Osteocyte (in vitro differentiated cells): ENCODE data around the gene TMEM39A. TPM values are rescaled to one million over a fixed set of nuclear protein-coding genes. Genes with fewer than 3 reads are reported as not detected.

Experiments used
- DNase-seq: peaks from one replicate; pipeline ENCODE4 v3.0.0; 2021; ENCODE audit warnings: mixed read lengths; ENCODE audit not compliant: unreplicated experiment; ENCODE audit errors: extremely low spot score
- H3K27ac Mint-ChIP-seq: one replicate; pipeline ENCODE4 v1.8.0; 2021; ENCODE audit warnings: mild to moderate bottlenecking, mixed read lengths; ENCODE audit not compliant: unreplicated experiment
- H3K27me3 Mint-ChIP-seq: one replicate; pipeline ENCODE4 v1.8.0; 2021; ENCODE audit warnings: mixed read lengths; ENCODE audit not compliant: unreplicated experiment
- H3K36me3 Mint-ChIP-seq: one replicate; pipeline ENCODE4 v1.8.0; 2021; ENCODE audit warnings: mixed read lengths; ENCODE audit not compliant: unreplicated experiment
- H3K4me1 Mint-ChIP-seq: one replicate; pipeline ENCODE4 v1.8.0; 2021; ENCODE audit warnings: mixed read lengths; ENCODE audit not compliant: unreplicated experiment
- H3K4me3 Mint-ChIP-seq: one replicate; pipeline ENCODE4 v1.8.0; 2021; ENCODE audit warnings: mild to moderate bottlenecking, moderate library complexity, mixed read lengths; ENCODE audit not compliant: unreplicated experiment
- H3K9me3 Mint-ChIP-seq: one replicate; pipeline ENCODE4 v1.8.0; 2021; ENCODE audit warnings: mixed read lengths; ENCODE audit not compliant: unreplicated experiment
- CTCF ChIP-seq: fragments of 200-600 bp; sonication (generic); IDR thresholded peaks from 2 replicates; pipeline ENCODE4 v1.5.0; 2021; ENCODE audit warnings: antibody characterized with exemption, mild to moderate bottlenecking, moderate library complexity
- total RNA-seq: library from RNA; stranded (reverse); gene quantifications from 2 replicates; pipeline ENCODE4 v1.2.1, GENCODE V29; 2021

The TMEM39A gene
- total RNA-seq, 1 donor from 2014 or later, result 51.5 TPM

- Mint-ChIP-seq H3K4me1 (peaks cover 2% of the 10 kb centered on the region), H3K36me3 (peaks cover 77% of the 10 kb centered on the region), H3K4me3 (no peak overlapping the region), H3K27ac (no peak overlapping the region), H3K9me3 (peaks cover 4% of the 10 kb centered on the region), H3K27me3 (no peaks in the 10 kb centered on the region)
- DNase-seq, result no peak
- no peak for TF ChIP-seq CTCF
Observed at GRCh38 chr3:119437691-119438258, 25.6 kb downstream of the TMEM39A start.

- H3K9me3 Mint-ChIP-seq, result no peaks in the 10 kb centered on the region
- H3K4me3 Mint-ChIP-seq, result no peak overlapping the region
- H3K27ac Mint-ChIP-seq, result no peak overlapping the region
- no peaks in the 10 kb centered on the region for H3K27me3 Mint-ChIP-seq
- DNase-seq, result no peak
- TF ChIP-seq CTCF, result no peak
- H3K4me1 Mint-ChIP-seq, result no peaks in the 10 kb centered on the region
- H3K36me3 Mint-ChIP-seq, result peaks cover 73% of the 10 kb centered on the region
Observed at GRCh38 chr3:119436977-119437376, 26.4 kb downstream of the TMEM39A start.

GRCh38 chr3:119434703-119435102 is 28.7 kb downstream of the TMEM39A start:
- Mint-ChIP-seq H3K9me3 (no peaks in the 10 kb centered on the region), H3K36me3 (peaks cover 79% of the 10 kb centered on the region), H3K27me3 (no peaks in the 10 kb centered on the region), H3K4me1 (no peaks in the 10 kb centered on the region), H3K27ac (no peak overlapping the region), H3K4me3 (no peak overlapping the region)
- no peak for DNase-seq
- TF ChIP-seq CTCF, result no peak

GRCh38 chr3:119433613-119434325 is 29.6 kb downstream of the TMEM39A start:
- Mint-ChIP-seq H3K4me1 (no peaks in the 10 kb centered on the region), H3K27ac (peak overlapping the region; percentile 0), H3K36me3 (peaks cover 85% of the 10 kb centered on the region)

More at GRCh38 chr3:119433613-119434325, 29.6 kb downstream of the TMEM39A start:
- peaks cover 5% of the 10 kb centered on the region for H3K9me3 Mint-ChIP-seq
- H3K4me3 Mint-ChIP-seq, result no peak overlapping the region
- H3K27me3 Mint-ChIP-seq, result no peaks in the 10 kb centered on the region
- no peak for TF ChIP-seq CTCF
- DNase-seq, result no peak
